Fibroblast of lung (primary cell): ENCODE results near the gene DENND11. TPM values are rescaled to one million over a fixed set of nuclear protein-coding genes. Genes with fewer than 3 reads are reported as not detected.

Experiments used
- DNase-seq, 2 donors: peaks; one replicate each; pipeline versions ENCODE4 v3.0.0 to v3.0.0-alpha.2; 2010; ENCODE audit warnings: low read depth in 2 of 2
- H2AFZ ChIP-seq: 2 replicates; pipeline ENCODE4 v1.5.1; 2012; ENCODE audit warnings: low read length, control low read depth, inconsistent platforms
- H3K27ac ChIP-seq: 2 replicates; pipeline ENCODE4 v1.5.1; 2011; ENCODE audit warnings: low read length, control low read depth; ENCODE audit not compliant: insufficient read depth
- H3K27me3 ChIP-seq: 2 replicates; pipeline ENCODE4 v1.5.1; 2011; ENCODE audit warnings: mild to moderate bottlenecking, low read length; ENCODE audit not compliant: control insufficient read depth, insufficient read depth
- H3K36me3 ChIP-seq: 2 replicates; pipeline ENCODE4 v1.5.1; 2011; ENCODE audit warnings: low read length; ENCODE audit not compliant: control insufficient read depth, insufficient read depth
- H3K4me1 ChIP-seq: 2 replicates; pipeline ENCODE4 v1.5.1; 2011; ENCODE audit warnings: low read length; ENCODE audit not compliant: control insufficient read depth, insufficient read depth; ENCODE audit errors: extremely low read depth
- H3K4me2 ChIP-seq: 2 replicates; pipeline ENCODE4 v1.5.1; 2011; ENCODE audit warnings: low read length, control low read depth; ENCODE audit not compliant: insufficient read depth; ENCODE audit errors: extremely low read depth
- H3K4me3 ChIP-seq, 4 experiments: fragments of 200-600 bp in 1 of 4; sonication (generic) in 1 of 4; replicated peaks in 1 of 4; 2 replicates each; pipeline ENCODE4 v1.5.1; 2011 to 2016; ENCODE audit warnings: low read length in 4 of 4, low read depth in 3 of 4, mild to moderate bottlenecking in 3 of 4, control low read depth in 2 of 4, inconsistent platforms in 1 of 4, mixed read lengths in 1 of 4; ENCODE audit not compliant: insufficient read depth in 1 of 4; ENCODE audit errors: control extremely low read depth in 1 of 4
- H3K79me2 ChIP-seq: 2 replicates; pipeline ENCODE4 v1.5.1; 2012; ENCODE audit warnings: mild to moderate bottlenecking, low read length, inconsistent platforms; ENCODE audit not compliant: control insufficient read depth, insufficient read depth
- H3K9ac ChIP-seq: 2 replicates; pipeline ENCODE4 v1.5.1; 2011; ENCODE audit warnings: mild to moderate bottlenecking, low read length, control low read depth; ENCODE audit not compliant: insufficient read depth
- H3K9me3 ChIP-seq: 2 replicates; pipeline ENCODE4 v1.5.1; 2012; ENCODE audit warnings: low read depth, low read length; ENCODE audit not compliant: control insufficient read depth, insufficient read depth
- H4K20me1 ChIP-seq: 2 replicates; pipeline ENCODE4 v1.5.1; 2011; ENCODE audit warnings: low read length; ENCODE audit not compliant: control insufficient read depth, insufficient read depth; ENCODE audit errors: extremely low read depth
- EZH2 ChIP-seq: IDR thresholded peaks from 2 replicates; pipeline ENCODE4 v1.5.1; 2012; ENCODE audit warnings: low read length, control low read depth, mild to moderate bottlenecking; ENCODE audit errors: missing control alignments
- polyA plus RNA-seq, 2 donors: library from polyadenylated mRNA; depleted of rRNA in 1 of 2; stranded (reverse) in 1 of 2; unstranded in 1 of 2; fragments of >200 nt; gene quantifications; 2 replicates each; pipeline ENCODE4 v1.2.1, GENCODE V29; 2011 to 2012; ENCODE audit warnings: missing spikeins in 1 of 2
- total RNA-seq: library from RNA; depleted of rRNA; stranded (reverse); fragments of >200 nt; gene quantifications from 2 replicates; pipeline ENCODE4 v1.2.1, GENCODE V29; 2014
- TF ChIP-seq, protein P1 (sequence below), 2 donors: IDR thresholded peaks in 1 of 2; conservative IDR thresholded peaks in 1 of 2; 1 replicate in 1 of 2; 2 replicates in 1 of 2; pipeline ENCODE4 v1.5.1; 2011 to 2012; ENCODE audit warnings: low read length in 2 of 2, control low read depth in 1 of 2, inconsistent platforms in 1 of 2, low read depth in 1 of 2, mild to moderate bottlenecking in 1 of 2

Gene DENND11
- total and polyA plus RNA-seq, 2 donors (not counting 1 experiment from before 2014, with no cell fraction given) = 2.7 to 6.1 TPM

DNA sequence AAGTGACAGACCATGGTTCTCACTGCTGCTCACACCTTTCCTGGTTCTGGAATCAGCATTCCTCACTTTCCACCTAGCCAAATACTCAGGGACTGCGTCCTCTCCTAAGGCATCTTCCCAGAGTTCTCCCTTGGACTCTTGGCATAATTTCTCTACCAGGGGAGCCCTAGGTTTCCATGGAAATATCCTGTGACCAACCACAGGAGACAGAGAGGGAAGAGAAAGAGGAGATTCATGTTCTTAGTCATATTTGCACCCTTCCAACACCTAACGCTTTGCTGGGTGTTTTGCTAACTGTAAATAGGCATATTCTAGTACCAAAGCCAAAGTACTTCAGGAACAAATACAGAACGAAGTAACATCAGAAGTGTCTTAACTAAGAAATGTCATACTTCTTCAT, 28.6 kb downstream of the DENND11 start:
- Histone ChIP-seq H3K27me3 (no peaks in the 10 kb centered on the region), H3K9ac (no peak overlapping the region), H3K36me3 (no peaks in the 10 kb centered on the region), H3K27ac (no peak overlapping the region), H3K79me2 (no peaks in the 10 kb centered on the region), H3K4me1 (no peaks in the 10 kb centered on the region), H2AFZ (no peak overlapping the region), H3K4me3 (no peak overlapping the region), H3K4me2 (no peak overlapping the region), H4K20me1 (no peaks in the 10 kb centered on the region), H3K9me3 (no peaks in the 10 kb centered on the region)
- no peak for TF ChIP-seq EZH2
- TF ChIP-seq, protein P1, sequence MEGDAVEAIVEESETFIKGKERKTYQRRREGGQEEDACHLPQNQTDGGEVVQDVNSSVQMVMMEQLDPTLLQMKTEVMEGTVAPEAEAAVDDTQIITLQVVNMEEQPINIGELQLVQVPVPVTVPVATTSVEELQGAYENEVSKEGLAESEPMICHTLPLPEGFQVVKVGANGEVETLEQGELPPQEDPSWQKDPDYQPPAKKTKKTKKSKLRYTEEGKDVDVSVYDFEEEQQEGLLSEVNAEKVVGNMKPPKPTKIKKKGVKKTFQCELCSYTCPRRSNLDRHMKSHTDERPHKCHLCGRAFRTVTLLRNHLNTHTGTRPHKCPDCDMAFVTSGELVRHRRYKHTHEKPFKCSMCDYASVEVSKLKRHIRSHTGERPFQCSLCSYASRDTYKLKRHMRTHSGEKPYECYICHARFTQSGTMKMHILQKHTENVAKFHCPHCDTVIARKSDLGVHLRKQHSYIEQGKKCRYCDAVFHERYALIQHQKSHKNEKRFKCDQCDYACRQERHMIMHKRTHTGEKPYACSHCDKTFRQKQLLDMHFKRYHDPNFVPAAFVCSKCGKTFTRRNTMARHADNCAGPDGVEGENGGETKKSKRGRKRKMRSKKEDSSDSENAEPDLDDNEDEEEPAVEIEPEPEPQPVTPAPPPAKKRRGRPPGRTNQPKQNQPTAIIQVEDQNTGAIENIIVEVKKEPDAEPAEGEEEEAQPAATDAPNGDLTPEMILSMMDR (conservative IDR thresholded peaks at IDR 0.05 in 1 of 2, IDR thresholded peaks at IDR 0.05 in 1 of 2; ENCODE audit: low read depth in 1 of 2, low read length in 2 of 2) = no peak
- DNase-seq = no peak

DNA sequence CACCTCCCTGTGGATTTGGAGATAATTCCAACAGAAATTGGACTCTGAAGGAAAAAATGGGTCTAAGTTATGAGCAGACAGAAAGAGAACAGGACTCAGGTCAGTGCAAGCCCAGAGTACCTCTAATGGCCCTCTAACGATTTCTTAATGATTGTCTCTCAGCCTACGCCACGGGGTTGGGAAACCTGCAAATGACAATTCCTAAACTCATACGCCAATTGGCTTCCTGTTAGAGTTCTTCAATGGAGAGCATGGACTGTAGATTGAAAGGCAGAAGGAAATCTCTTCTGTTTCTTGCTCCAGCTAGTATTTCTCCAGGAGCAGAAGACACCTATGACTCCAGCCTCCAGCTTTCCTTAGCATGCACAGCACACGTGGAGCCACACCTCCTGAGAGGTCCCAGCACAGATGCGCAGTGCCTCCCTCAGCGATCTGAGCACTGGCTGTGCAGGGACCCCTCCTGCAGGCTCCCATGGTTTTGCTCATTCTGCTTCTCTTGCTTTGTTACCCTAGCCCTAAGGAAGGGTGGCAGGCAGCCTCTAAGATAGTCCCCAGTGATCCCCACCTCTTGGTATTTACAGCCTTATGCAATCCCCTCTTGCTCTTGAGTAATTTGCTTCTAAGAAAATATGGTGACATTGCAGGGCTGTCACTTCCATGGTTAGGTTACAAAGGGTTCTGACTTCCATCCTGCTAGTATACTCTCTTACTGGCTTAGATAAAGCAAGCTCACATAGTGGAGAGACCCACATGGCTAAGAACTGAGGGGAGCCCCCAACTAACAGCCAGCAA, 30.1 kb downstream of the DENND11 start:
- no peaks in the 10 kb centered on the region for H4K20me1 ChIP-seq
- no peaks in the 10 kb centered on the region for H3K4me1 ChIP-seq
- TF ChIP-seq EZH2 = no peak
- TF ChIP-seq, protein P1 (conservative IDR thresholded peaks at IDR 0.05 in 1 of 2, IDR thresholded peaks at IDR 0.05 in 1 of 2; ENCODE audit: low read depth in 1 of 2, low read length in 2 of 2) = no peak
- H3K4me2 ChIP-seq = no peak overlapping the region
- no peak for DNase-seq
- H3K36me3 ChIP-seq = no peaks in the 10 kb centered on the region
- H3K4me3 ChIP-seq = no peak overlapping the region
- no peaks in the 10 kb centered on the region for H3K79me2 ChIP-seq
- no peak overlapping the region for H3K9ac ChIP-seq
- H3K9me3 ChIP-seq = no peaks in the 10 kb centered on the region
- no peaks in the 10 kb centered on the region for H3K27me3 ChIP-seq
- H3K27ac ChIP-seq = no peak overlapping the region
- no peak overlapping the region for H2AFZ ChIP-seq

DNA sequence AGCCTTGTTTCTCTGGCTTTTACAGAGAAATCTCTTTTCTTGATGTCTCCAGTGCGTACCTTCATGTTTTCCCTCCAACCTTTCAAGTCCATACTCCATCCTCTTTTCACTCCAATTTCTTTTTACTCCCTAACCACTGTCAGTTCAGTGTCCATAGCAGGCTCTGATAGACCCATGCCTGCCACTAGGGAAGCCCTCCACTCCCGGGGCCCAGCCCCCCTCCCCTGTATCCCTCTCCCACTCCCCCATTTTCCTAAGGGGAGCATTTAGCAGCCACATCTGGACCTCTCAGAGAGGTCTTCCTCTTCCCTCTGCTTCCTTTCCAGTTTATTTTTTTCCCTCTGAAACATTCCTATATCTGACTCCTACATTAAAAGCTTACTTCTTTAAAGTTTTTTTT, 33.1 kb downstream of the DENND11 start:
- no peak overlapping the region for H3K9ac ChIP-seq
- no peaks in the 10 kb centered on the region for H3K27me3 ChIP-seq
- no peaks in the 10 kb centered on the region for H3K79me2 ChIP-seq
- H4K20me1 ChIP-seq = no peaks in the 10 kb centered on the region
- no peaks in the 10 kb centered on the region for H3K36me3 ChIP-seq
- no peaks in the 10 kb centered on the region for H3K9me3 ChIP-seq
- no peak overlapping the region for H3K4me2 ChIP-seq
- no peak for DNase-seq
- TF ChIP-seq EZH2 = no peak
- TF ChIP-seq, protein P1 (conservative IDR thresholded peaks at IDR 0.05 in 1 of 2, IDR thresholded peaks at IDR 0.05 in 1 of 2; ENCODE audit: low read depth in 1 of 2, low read length in 2 of 2) = no peak
- H3K4me3 ChIP-seq = no peak overlapping the region
- H2AFZ ChIP-seq = no peak overlapping the region
- no peaks in the 10 kb centered on the region for H3K4me1 ChIP-seq
- H3K27ac ChIP-seq = no peak overlapping the region
